ENCODE results near the gene LORICRIN.

LORICRIN gene

GRCh38 chr1:153307221-153307600 is 47.7 kb downstream of the LORICRIN start:
- no peak for DNase-seq

GRCh38 chr1:153308540-153308939 is 49.1 kb downstream of the LORICRIN start:
- DNase-seq = no peak

GRCh38 chr1:153309441-153309840 is 50.0 kb downstream of the LORICRIN start:
- DNase-seq = no peak

GRCh38 chr1:153310526-153310925 is 51.0 kb downstream of the LORICRIN start:
- no peak for DNase-seq

All from activated CD4-positive, CD25-positive, alpha-beta regulatory T cell (primary cell).